ENCODE results near the gene DEAF1.
"Not testable (repeated sequence)": the region's sequence is repeated elsewhere in the genome, so short reads cannot be mapped to it uniquely, and the experiment has no call there.

The DEAF1 gene

GRCh38 chr11:694563-695287 lies at the start of gene DEAF1:
Gene DEAF1, minus strand, starts transcription at chr11:695222. Its CDS starts 175 bp downstream, at chr11:695047.
- peak within 1 kb of the TSS; percentile 85 for H3K4me3 ChIP-seq (ENCODE audit: low read length)
- TF ChIP-seq ZNF274 (IDR thresholded peaks at IDR 0.05; ENCODE audit: low read depth, low read length) = no peak

- no peak for TF ChIP-seq ZNF274 (IDR thresholded peaks at IDR 0.05; ENCODE audit: low read depth, low read length)
- H3K4me3 ChIP-seq (ENCODE audit: low read length) = no peak overlapping the region
Measured at GRCh38 chr11:742571-743201, 47.7 kb upstream of the DEAF1 start.

DNA sequence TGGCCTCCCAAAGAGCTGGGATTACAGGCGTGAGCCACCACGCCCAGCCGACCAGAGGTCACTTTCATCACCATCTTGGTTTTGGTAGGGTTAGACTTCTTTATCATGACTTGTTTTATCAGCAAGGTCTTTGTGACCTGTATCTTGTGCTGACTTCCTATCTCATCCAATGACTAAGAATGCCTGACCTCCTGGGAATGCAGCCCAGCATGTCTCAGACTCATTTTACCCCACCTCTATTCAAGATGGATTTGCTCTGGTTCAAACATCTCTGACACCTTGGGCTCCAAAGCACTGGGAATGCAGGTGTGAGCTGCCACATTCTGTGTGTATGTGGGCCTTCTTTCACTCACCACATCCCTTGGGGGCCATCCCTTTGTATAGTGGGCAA lies 47.1 kb upstream of the DEAF1 start:
- TF ChIP-seq ZNF274 (IDR thresholded peaks at IDR 0.05; ENCODE audit: low read depth, low read length) = no peak
- no peak overlapping the region for H3K4me3 ChIP-seq (ENCODE audit: low read length)

- H3K4me3 ChIP-seq (ENCODE audit: low read length) = not testable (repeated sequence)
Measured at GRCh38 chr11:737899-738298, 42.9 kb upstream of the DEAF1 start.

GRCh38 chr11:737366-737765 lies 42.3 kb upstream of the DEAF1 start:
- H3K4me3 ChIP-seq (ENCODE audit: low read length) = no peak overlapping the region
- TF ChIP-seq ZNF274 (IDR thresholded peaks at IDR 0.05; ENCODE audit: low read depth, low read length) = no peak

DNA sequence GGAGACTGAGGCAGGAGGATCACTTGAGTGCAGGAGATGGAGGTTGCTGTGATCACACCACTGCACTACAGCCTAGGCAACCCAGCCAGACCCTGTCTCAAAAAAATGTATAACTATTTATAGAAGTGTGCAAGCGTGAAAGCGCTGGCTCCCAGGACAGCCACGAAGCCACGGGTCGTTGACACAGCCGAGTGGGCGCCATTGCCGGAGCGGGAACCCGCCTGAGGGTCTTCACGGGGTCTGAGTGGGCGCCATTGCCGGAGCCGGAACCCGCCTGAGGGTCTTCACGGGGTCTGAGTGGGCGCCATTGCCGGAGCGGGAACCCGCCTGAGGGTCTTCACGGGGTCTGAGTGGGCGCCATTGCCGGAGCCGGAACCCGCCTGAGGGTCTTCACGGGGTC lies 39.5 kb upstream of the DEAF1 start:
- H3K4me3 ChIP-seq (ENCODE audit: low read length) = not testable (repeated sequence)

- no peak for TF ChIP-seq ZNF274 (IDR thresholded peaks at IDR 0.05; ENCODE audit: low read depth, low read length)
Measured at GRCh38 chr11:733072-733471, 38.0 kb upstream of the DEAF1 start.

GRCh38 chr11:729492-730074 lies 34.6 kb upstream of the DEAF1 start:
- H3K4me3 ChIP-seq (ENCODE audit: low read length) = no peak overlapping the region
- TF ChIP-seq ZNF274 (IDR thresholded peaks at IDR 0.05; ENCODE audit: low read depth, low read length) = no peak

More at GRCh38 chr11:733072-733471, 38.0 kb upstream of the DEAF1 start:
- H3K4me3 ChIP-seq (ENCODE audit: low read length) = no peak overlapping the region

- TF ChIP-seq ZNF274 (IDR thresholded peaks at IDR 0.05; ENCODE audit: low read depth, low read length) = no peak
- H3K4me3 ChIP-seq (ENCODE audit: low read length) = no peak overlapping the region
Measured at GRCh38 chr11:728901-729491, 34.0 kb upstream of the DEAF1 start.

GRCh38 chr11:727859-728748 lies 33.1 kb upstream of the DEAF1 start:
- TF ChIP-seq ZNF274 (IDR thresholded peaks at IDR 0.05; ENCODE audit: low read depth, low read length) = no peak
- H3K4me3 ChIP-seq (ENCODE audit: low read length) = no peak overlapping the region

GRCh38 chr11:727281-727701 lies 32.3 kb upstream of the DEAF1 start:
- H3K4me3 ChIP-seq (ENCODE audit: low read length) = no peak overlapping the region
- TF ChIP-seq ZNF274 (IDR thresholded peaks at IDR 0.05; ENCODE audit: low read depth, low read length) = no peak

GRCh38 chr11:726278-727220 lies 31.5 kb upstream of the DEAF1 start:
- no peak overlapping the region for H3K4me3 ChIP-seq (ENCODE audit: low read length)
- TF ChIP-seq ZNF274 (IDR thresholded peaks at IDR 0.05; ENCODE audit: low read depth, low read length) = no peak

GRCh38 chr11:725624-726202 lies 30.7 kb upstream of the DEAF1 start:
- peak overlapping the region; percentile 17; the same call in 1 of the 2 replicates for H3K4me3 ChIP-seq (ENCODE audit: low read length)
- no peak for TF ChIP-seq ZNF274 (IDR thresholded peaks at IDR 0.05; ENCODE audit: low read depth, low read length)

Measured in GM08714 (cell line).